ENCODE data around the gene NEURL2.

NEURL2 gene

GRCh38 chr20:45867136-45867818 lies 23.7 kb downstream of the NEURL2 start:
- DNase-seq = no peak

DNA sequence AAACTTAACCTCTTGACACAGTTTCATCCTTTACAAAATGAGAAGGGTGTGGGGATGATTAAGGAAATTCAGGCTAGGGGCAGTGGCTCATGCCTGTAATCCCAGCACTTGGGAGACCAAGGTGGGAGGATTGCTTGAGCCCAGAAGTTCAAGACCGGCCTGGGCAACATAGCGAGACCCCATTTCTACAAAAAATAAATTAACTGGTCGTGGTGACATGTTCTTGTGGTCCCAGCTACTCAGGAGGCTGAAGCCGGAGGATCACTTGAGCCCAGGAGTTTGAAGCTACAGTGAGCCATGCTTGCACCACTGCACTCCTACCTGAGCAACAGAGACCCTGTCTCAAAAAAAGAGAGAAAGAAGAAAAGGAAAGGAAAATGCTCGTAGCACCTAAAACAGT lies 24.6 kb downstream of the NEURL2 start:
- DNase-seq = no peak

- no peak for DNase-seq
These were observed 27.2 kb downstream of the NEURL2 start for GRCh38 chr20:45863543-45864470.

GRCh38 chr20:45861221-45862075 lies 29.6 kb downstream of the NEURL2 start:
- DNase-seq = no peak

- DNase-seq = peak; percentile 13
These were observed 30.3 kb downstream of the NEURL2 start for GRCh38 chr20:45860560-45861220.

- DNase-seq = no peak
These were observed 31.1 kb downstream of the NEURL2 start for GRCh38 chr20:45859916-45860315.

GRCh38 chr20:45857882-45858216 lies 33.2 kb downstream of the NEURL2 start:
- DNase-seq = peak; percentile 58

- DNase-seq = peak; percentile 100
These were observed 33.7 kb downstream of the NEURL2 start, which contains the start of the genes ACOT8 and ZSWIM3 for GRCh38 chr20:45857114-45857881. ACOT8 (minus strand) TSS chr20:45857392; CDS start chr20:45857315, 77 bp downstream. ZSWIM3 (plus strand) TSS chr20:45857614; CDS start chr20:45857826, 212 bp downstream.

DNA sequence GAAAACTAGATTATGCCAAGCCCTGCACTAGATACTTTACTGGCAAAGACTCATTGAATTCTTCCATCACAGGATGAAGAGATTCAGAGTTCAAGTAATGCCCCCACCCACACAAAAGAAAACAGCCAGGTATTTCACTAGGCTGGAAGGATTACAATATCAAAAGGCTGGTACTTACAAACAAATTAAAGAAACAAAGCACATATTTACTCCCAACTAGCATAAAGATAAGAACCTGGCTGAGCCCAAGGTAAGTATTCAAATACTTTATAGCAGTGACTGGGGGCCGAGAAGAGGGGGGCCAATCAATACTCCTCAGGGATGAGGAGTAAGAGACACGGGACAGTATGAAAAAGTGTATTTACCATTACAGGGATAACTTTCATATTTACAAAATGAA lies 37.5 kb downstream of the NEURL2 start:
- no peak for DNase-seq

DNA sequence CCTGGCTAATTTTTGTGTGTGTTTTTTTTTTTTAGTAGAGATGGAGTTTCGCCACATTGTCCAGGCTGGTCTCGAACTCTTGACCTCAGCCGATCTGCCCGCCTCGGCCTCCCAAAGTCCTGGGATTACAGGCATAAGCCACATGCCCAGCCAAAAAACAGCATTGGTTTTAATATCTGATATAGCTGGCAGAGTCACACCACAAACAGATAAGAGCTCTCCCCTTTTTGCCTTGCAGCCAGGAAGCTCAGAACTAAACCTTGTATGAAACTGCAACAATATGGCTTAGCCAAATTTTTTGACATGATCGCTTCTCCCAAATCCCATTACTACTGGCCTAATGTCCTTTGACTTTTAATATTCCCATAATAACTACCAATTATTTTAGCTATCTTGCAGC lies 38.7 kb downstream of the NEURL2 start:
- no peak for DNase-seq

DNA sequence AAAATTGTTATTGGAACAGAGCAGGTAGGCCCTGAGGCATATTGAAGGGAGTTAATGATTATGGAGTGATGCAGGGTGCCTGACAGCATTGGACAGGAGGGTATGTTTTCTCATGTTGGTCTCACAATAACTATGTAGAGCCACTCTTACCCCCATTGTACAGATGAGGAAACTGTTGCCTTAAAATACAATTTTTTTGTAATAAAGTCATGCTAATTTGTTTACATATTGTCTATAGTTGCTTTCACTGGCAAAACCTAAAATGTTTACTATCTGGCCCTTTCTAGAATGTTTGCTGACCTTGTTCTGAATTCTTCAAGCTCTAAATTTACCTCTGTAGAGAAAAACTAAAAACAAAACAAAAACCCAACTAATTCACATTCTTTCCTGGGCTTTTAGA lies 39.5 kb downstream of the NEURL2 start:
- no peak for DNase-seq

DNA sequence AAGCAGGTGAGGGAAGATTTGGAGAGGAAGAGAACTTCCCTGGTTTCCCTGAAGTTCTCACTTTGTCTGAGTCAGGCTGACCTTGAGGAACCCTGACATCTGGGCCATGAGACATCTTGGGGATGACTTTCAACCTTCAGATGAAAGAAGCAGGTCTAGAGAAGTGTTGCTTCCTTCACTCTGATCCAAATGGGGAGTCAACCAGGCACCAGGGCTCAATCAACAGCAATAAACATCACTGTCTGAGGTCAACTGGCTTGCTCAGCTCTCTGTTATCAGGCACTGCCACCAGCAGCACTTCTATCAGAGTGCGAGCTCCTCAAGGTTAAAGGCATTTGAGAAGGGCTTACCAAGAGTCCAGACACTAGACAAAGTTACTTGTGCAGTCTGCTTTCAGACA lies 40.1 kb downstream of the NEURL2 start:
- no peak for DNase-seq

DNA sequence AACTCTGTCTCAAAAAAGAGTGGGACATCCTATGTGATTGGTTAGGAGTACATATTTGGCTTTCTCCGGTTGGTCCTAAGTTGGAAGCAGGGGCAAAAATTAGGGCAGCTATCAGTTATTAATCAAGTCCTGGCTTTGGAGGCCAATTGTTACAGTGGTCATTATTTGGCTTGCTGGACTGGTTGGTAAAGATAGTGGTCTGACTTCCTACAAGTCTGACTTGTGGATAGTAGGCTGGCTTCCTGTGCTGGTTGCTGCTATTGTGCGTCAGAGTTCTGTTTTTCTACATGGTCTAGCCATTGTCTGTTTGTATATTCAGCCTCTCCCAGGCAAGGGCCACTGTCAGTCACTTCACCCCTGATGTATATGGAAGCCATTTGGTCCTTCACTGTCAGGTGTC lies 40.8 kb downstream of the NEURL2 start:
- DNase-seq = no peak

- no peak for DNase-seq
These were observed 41.9 kb downstream of the NEURL2 start for GRCh38 chr20:45848969-45849582.

DNA sequence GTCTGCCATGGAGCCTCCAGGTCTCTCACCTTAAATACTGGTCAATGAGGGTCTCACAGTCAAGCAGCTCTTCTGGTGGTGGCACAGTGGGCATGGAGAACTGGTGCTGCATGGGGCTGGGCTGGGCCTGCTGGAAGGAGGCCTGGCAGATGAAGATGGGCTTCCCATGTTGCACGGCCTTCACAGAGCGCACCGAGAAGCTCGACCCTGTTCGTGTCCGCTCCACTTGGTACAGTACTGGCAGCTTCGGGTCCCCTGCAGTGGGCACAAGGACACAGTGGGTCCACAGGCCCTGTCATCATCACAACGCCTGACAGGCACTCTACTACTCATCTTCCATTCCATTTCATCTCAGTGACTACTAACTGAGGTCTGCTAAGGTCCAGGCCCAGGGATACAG lies 42.6 kb downstream of the NEURL2 start:
- no peak for DNase-seq

DNA sequence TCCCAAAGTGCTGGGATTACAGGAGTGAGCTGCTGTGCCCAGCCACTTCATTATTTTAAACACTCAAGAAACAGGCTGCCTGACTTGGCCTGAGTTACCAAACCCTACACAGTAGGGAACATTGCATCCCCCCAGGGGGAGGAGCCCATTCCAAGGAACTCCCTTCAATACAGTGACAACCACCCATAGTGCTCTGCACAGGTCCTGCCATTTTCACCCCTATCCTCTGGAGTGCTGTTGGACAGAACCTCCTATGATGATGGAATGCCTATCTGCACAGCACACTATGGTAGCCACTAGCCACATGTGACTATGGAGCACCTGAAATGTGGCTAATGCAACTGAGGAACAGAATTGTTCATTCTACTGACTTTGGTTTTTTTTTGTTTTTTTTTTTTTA lies 45.6 kb downstream of the NEURL2 start:
- DNase-seq = no peak

- DNase-seq = no peak
These were observed 47.5 kb downstream of the NEURL2 start for GRCh38 chr20:45843506-45843905.

- no peak for DNase-seq
These were observed 48.7 kb downstream of the NEURL2 start for GRCh38 chr20:45842169-45842812.

- DNase-seq = no peak
These were observed 49.4 kb downstream of the NEURL2 start for GRCh38 chr20:45841407-45842129.

- DNase-seq = no peak
These were observed 50.3 kb downstream of the NEURL2 start for GRCh38 chr20:45840700-45841198.

Data from NCI-H1092 treated with DMSO at 0.1 percent for 48 hours (cell line).